Measurements from ENCODE around the gene RGS19. TPM values are rescaled to one million over a fixed set of nuclear protein-coding genes. Genes with fewer than 3 reads are reported as not detected.
"Not testable (repeated sequence)": the region's sequence is repeated elsewhere in the genome, so short reads cannot be mapped to it uniquely, and the experiment has no call there.

Gene RGS19
- total RNA-seq, 1 experiment from 2014 or later = 18.2 TPM

GRCh38 chr20:64095455-64095854 is 16.1 kb upstream of the RGS19 start:
- no peak for DNase-seq (ENCODE audit: low read depth)

- DNase-seq (ENCODE audit: low read depth) = no peak
These were observed 13.7 kb upstream of the RGS19 start for GRCh38 chr20:64093013-64093503.

GRCh38 chr20:64092258-64093012 is 13.1 kb upstream of the RGS19 start:
- DNase-seq (ENCODE audit: low read depth) = no peak

GRCh38 chr20:64091770-64092169 is 12.5 kb upstream of the RGS19 start:
- no peak for DNase-seq (ENCODE audit: low read depth)

GRCh38 chr20:64091340-64091739 is 12.0 kb upstream of the RGS19 start:
- DNase-seq (ENCODE audit: low read depth) = no peak

GRCh38 chr20:64090165-64090564 is 10.8 kb upstream of the RGS19 start:
- DNase-seq (ENCODE audit: low read depth) = no peak

GRCh38 chr20:64088586-64088985 is 9.3 kb upstream of the RGS19 start:
- not testable (repeated sequence) for DNase-seq (ENCODE audit: low read depth)

- not testable (repeated sequence) for DNase-seq (ENCODE audit: low read depth)
These were observed 8.0 kb upstream of the RGS19 start for GRCh38 chr20:64087226-64087825.

- DNase-seq (ENCODE audit: low read depth) = no peak
These were observed 7.5 kb upstream of the RGS19 start for GRCh38 chr20:64086801-64087200.

- DNase-seq (ENCODE audit: low read depth) = no peak
These were observed 5.4 kb upstream of the RGS19 start for GRCh38 chr20:64084685-64085152.

- no peak for DNase-seq (ENCODE audit: low read depth)
These were observed 4.7 kb upstream of the RGS19 start, which contains the start of gene LKAAEAR1 for GRCh38 chr20:64083804-64084684. Gene LKAAEAR1, minus strand, starts transcription at chr20:64084398. Its CDS starts 179 bp downstream, at chr20:64084219.

GRCh38 chr20:64083378-64083803 is 4.1 kb upstream of the RGS19 start:
- DNase-seq (ENCODE audit: low read depth) = peak; percentile 87

- DNase-seq (ENCODE audit: low read depth) = peak; percentile 33
These were observed 3.6 kb upstream of the RGS19 start for GRCh38 chr20:64082820-64083377.

- no peak for DNase-seq (ENCODE audit: low read depth)
These were observed 2.9 kb upstream of the RGS19 start for GRCh38 chr20:64082126-64082731.

- no peak for DNase-seq (ENCODE audit: low read depth)
These were observed 2.3 kb upstream of the RGS19 start for GRCh38 chr20:64081624-64081964.

- no peak for DNase-seq (ENCODE audit: low read depth)
These were observed 1.7 kb upstream of the RGS19 start for GRCh38 chr20:64080813-64081623.

- DNase-seq (ENCODE audit: low read depth) = peak; percentile 38
These were observed 895 bp upstream of the RGS19 start, which contains the start of gene OPRL1 for GRCh38 chr20:64080013-64080812. Gene OPRL1, plus strand, starts transcription at chr20:64080082. Its CDS starts 12,639 bp downstream, at chr20:64092721.

GRCh38 chr20:64078934-64079272 is 415 bp downstream of the RGS19 start:
- no peak for DNase-seq (ENCODE audit: low read depth)

GRCh38 chr20:64077876-64078551 is 1.3 kb downstream of the RGS19 start:
- no peak for DNase-seq (ENCODE audit: low read depth)

Measured in Daoy (cell line).